ENCODE data around the gene LRRC1. TPM values are rescaled to one million over a fixed set of nuclear protein-coding genes. Genes with fewer than 3 reads are reported as not detected.

Gene LRRC1
- total RNA-seq, 1 experiment from 2014 or later = 10.3 TPM

DNA sequence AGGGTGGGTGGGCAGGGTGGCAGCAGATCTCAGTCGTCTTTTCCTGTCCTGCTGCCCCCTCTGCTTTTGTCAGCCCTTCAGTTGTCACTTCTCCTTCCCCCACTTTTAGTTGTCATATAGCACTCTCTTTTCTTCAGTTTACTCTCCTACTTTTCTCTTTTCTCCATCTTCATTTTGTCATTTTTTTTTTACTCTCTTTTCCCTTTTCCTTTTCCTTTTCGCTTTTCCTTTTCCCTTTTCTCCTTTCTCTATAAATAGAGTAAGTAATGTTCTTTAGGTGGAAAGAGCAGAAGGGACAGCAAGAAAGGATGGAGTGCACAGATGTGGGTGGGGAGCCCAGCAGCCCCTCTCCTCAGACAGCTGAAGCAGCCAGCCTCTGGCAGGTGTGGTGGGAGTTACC is 108.6 kb downstream of the LRRC1 start:
- H3K23me2 ChIP-seq (ENCODE audit: insufficient read length, low read depth, low read length, poor library complexity, severe bottlenecking) = no peaks in the 10 kb centered on the region
- H4K5ac ChIP-seq (ENCODE audit: insufficient read length, low read depth, low read length) = no peak overlapping the region
- H2BK20ac ChIP-seq (ENCODE audit: low read depth, low read length, poor library complexity, severe bottlenecking) = no peak overlapping the region
- H3K23ac ChIP-seq (ENCODE audit: insufficient read length, low read depth, low read length) = no peak overlapping the region
- no CpG with 5 or more reads among the region's 2 CpGs for WGBS (ENCODE audit: extremely low coverage, insufficient read length, low lambda C conversion rate)
- TF ChIP-seq, protein P1, sequence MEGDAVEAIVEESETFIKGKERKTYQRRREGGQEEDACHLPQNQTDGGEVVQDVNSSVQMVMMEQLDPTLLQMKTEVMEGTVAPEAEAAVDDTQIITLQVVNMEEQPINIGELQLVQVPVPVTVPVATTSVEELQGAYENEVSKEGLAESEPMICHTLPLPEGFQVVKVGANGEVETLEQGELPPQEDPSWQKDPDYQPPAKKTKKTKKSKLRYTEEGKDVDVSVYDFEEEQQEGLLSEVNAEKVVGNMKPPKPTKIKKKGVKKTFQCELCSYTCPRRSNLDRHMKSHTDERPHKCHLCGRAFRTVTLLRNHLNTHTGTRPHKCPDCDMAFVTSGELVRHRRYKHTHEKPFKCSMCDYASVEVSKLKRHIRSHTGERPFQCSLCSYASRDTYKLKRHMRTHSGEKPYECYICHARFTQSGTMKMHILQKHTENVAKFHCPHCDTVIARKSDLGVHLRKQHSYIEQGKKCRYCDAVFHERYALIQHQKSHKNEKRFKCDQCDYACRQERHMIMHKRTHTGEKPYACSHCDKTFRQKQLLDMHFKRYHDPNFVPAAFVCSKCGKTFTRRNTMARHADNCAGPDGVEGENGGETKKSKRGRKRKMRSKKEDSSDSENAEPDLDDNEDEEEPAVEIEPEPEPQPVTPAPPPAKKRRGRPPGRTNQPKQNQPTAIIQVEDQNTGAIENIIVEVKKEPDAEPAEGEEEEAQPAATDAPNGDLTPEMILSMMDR (conservative IDR thresholded peaks at IDR 0.05) = no peak
- H3K4ac ChIP-seq (ENCODE audit: low read depth, low read length) = no peak overlapping the region
- H3K4me1 ChIP-seq (ENCODE audit: insufficient read depth, low read length) = no peaks in the 10 kb centered on the region; the same call in 1 of the 2 replicates
- H3T11ph ChIP-seq (ENCODE audit: low read length) = no peak overlapping the region
- H3K9me3 ChIP-seq (ENCODE audit: control insufficient read depth, low read depth, low read length) = no peaks in the 10 kb centered on the region
- no peaks in the 10 kb centered on the region for H3K27me3 Mint-ChIP-seq (ENCODE audit: low read depth)
- no peak overlapping the region for H3K14ac ChIP-seq (ENCODE audit: insufficient read depth, low read length)
- H2BK12ac ChIP-seq (ENCODE audit: insufficient read length, low read depth, low read length) = no peak overlapping the region
- no peak overlapping the region for H2BK15ac ChIP-seq (ENCODE audit: low read depth, low read length)
- H3K9me3 Mint-ChIP-seq = no peaks in the 10 kb centered on the region
- H3K27ac ChIP-seq (ENCODE audit: insufficient read length, low read depth, low read length) = no peak overlapping the region
- no peaks in the 10 kb centered on the region for H3K27me3 ChIP-seq (ENCODE audit: insufficient read depth, low read length)
- H2BK120ac ChIP-seq (ENCODE audit: low read depth, low read length, poor library complexity, severe bottlenecking) = no peak overlapping the region
- H3K27ac Mint-ChIP-seq = no peak overlapping the region; a peak in 1 of 7 replicates
- H3K9ac ChIP-seq (ENCODE audit: extremely low read depth, insufficient read length, low read length) = no peak overlapping the region
- no peaks in the 10 kb centered on the region for H3K79me1 ChIP-seq (ENCODE audit: insufficient read depth, low read depth, low read length, poor library complexity, severe bottlenecking)
- H4K20me1 ChIP-seq (ENCODE audit: control insufficient read depth, insufficient read depth, insufficient read length) = no peaks in the 10 kb centered on the region
- no peak overlapping the region for H2BK5ac ChIP-seq (ENCODE audit: insufficient read length, low read length)
- H3K4me2 ChIP-seq (ENCODE audit: insufficient read depth, insufficient read length, low read length) = no peak overlapping the region
- no peak overlapping the region for H4K91ac ChIP-seq (ENCODE audit: insufficient read length, low read depth, low read length)
- H3K18ac ChIP-seq (ENCODE audit: insufficient read length, low read depth, low read length) = no peak overlapping the region
- no peak overlapping the region for H3K56ac ChIP-seq (ENCODE audit: insufficient read length, low read depth, low read length)
- H2AK5ac ChIP-seq (ENCODE audit: insufficient read length, low read length) = no peak overlapping the region
- H2AFZ ChIP-seq (ENCODE audit: low read length) = no peak overlapping the region
- no peak overlapping the region for H4K8ac ChIP-seq (replicated peaks; ENCODE audit: insufficient read length, low read depth, low read length)
- no peak overlapping the region for H3K4me3 Mint-ChIP-seq
- peaks cover 7% of the 10 kb centered on the region in 2 experiments; a peak in 3 of 4 replicates for H3K4me1 Mint-ChIP-seq
- H3K79me2 ChIP-seq (ENCODE audit: insufficient read depth, low read length) = no peaks in the 10 kb centered on the region
- H3K36me3 Mint-ChIP-seq (ENCODE audit: insufficient read depth in 1 of 3, low read depth in 3 of 3) = peaks cover 6 to 12% (median 9%) of the 10 kb centered on the region in 3 experiments; a peak in 6 of 7 replicates
- no peak for DNase-seq

Measured in H9 (cell line).